ENCODE data around the gene CHCHD1.
"Not testable (repeated sequence)": the region's sequence is repeated elsewhere in the genome, so short reads cannot be mapped to it uniquely, and the experiment has no call there.

Gene CHCHD1

GRCh38 chr10:73813333-73813732 is 31.5 kb downstream of the CHCHD1 start:
- DNase-seq (ENCODE audit: low spot score), result no peak

GRCh38 chr10:73814276-73814895 is 32.5 kb downstream of the CHCHD1 start:
- DNase-seq (ENCODE audit: low spot score), result no peak

GRCh38 chr10:73814896-73815718 is 33.3 kb downstream of the CHCHD1 start:
- DNase-seq (ENCODE audit: low spot score), result peak; percentile 18

- no peak for DNase-seq (ENCODE audit: low spot score)
Measured at GRCh38 chr10:73815719-73816030, 33.8 kb downstream of the CHCHD1 start.

GRCh38 chr10:73816917-73817729 is 35.3 kb downstream of the CHCHD1 start:
- no peak for DNase-seq (ENCODE audit: low spot score)

GRCh38 chr10:73817826-73818225 is 36.0 kb downstream of the CHCHD1 start:
- no peak for DNase-seq (ENCODE audit: low spot score)

GRCh38 chr10:73818402-73818801 is 36.6 kb downstream of the CHCHD1 start:
- DNase-seq (ENCODE audit: low spot score), result no peak

- DNase-seq (ENCODE audit: low spot score), result no peak
Measured at GRCh38 chr10:73819081-73819480, 37.2 kb downstream of the CHCHD1 start.

- DNase-seq (ENCODE audit: low spot score), result no peak
Measured at GRCh38 chr10:73819513-73820093, 37.8 kb downstream of the CHCHD1 start.

- no peak for DNase-seq (ENCODE audit: low spot score)
Measured at GRCh38 chr10:73823391-73823790, 41.5 kb downstream of the CHCHD1 start.

GRCh38 chr10:73824146-73824725 is 42.4 kb downstream of the CHCHD1 start:
- no peak for DNase-seq (ENCODE audit: low spot score)

GRCh38 chr10:73827346-73828089 is 45.7 kb downstream of the CHCHD1 start:
- DNase-seq (ENCODE audit: low spot score), result no peak

GRCh38 chr10:73828161-73828560 is 46.3 kb downstream of the CHCHD1 start:
- DNase-seq (ENCODE audit: low spot score), result no peak

- not testable (repeated sequence) for DNase-seq (ENCODE audit: low spot score)
Measured at GRCh38 chr10:73829090-73829489, 47.2 kb downstream of the CHCHD1 start.
